Stimulated activated CD8-positive, alpha-beta memory T cell treated with anti-CD3 and anti-CD28 coated beads, Interleukin-4, amount 100 ng/mL, for 1 hour (primary cell): ENCODE results near the gene SLC1A4.

Experiments
- DNase-seq, 2 donors: peaks; one replicate each; pipeline ENCODE4 v3.0.0-alpha.2; 2020; ENCODE audit warnings: low read depth in 2 of 2, low spot score in 1 of 2

Gene SLC1A4

DNA sequence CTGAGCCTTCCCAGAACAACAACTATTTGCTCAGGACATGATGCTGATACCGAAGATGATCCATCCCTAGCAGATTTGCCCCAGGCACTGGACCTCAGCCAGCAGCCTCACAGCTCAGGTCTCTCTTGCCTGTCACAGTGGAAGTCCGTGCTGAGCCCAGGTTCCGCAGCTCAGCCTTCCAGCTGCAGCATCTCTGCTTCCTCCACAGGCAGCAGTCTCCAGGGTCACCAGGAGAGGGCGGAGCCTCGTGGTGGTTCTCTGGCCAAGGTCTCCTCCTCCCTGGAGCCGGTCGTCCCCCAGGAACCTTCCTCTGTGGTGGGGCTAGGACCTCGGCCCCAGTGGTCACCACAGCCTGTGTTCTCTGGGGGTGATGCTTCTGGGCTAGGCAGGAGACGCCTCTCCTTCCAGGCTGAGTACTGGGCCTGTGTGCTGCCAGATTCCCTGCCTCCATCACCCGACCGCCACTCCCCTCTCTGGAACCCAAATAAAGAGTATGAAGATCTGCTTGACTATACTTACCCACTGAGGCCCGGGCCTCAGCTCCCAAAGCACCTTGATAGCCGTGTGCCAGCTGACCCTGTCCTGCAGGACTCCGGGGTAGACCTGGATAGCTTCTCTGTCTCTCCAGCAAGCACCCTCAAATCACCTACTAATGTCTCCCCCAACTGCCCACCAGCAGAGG lies 82.4 kb downstream of the SLC1A4 start:
- DNase-seq, result no peak

DNA sequence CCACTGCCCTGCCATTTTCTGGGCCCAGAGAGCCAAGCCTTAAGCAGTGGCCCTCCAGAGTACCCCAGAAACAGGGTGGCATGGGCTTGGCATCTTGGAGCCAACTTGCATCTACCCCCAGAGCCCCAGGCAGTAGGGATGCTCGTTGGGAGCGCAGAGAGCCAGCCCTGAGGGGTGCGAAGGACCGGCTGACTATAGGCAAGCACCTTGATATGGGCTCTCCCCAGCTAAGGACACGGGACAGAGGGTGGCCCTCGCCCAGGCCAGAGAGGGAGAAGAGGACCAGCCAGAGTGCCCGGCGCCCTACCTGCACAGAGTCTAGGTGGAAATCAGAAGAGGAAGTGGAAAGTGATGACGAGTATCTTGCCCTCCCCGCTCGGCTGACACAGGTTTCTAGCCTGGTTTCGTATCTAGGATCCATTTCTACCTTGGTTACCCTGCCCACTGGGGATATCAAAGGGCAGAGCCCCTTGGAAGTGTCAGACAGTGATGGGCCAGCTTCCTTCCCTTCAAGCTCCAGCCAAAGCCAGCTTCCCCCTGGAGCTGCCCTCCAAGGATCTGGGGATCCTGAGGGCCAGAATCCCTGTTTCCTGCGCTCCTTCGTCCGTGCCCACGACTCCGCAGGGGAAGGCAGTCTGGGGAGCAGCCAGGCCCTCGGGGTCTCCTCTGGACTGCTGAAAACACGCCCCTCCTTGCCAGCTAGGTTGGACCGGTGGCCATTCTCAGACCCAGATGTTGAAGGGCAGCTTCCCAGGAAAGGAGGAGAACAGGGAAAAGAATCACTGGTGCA lies 83.2 kb downstream of the SLC1A4 start:
- no peak for DNase-seq
